Activated T-helper 2 cell treated with anti-CD3 and anti-CD28 coated beads, Interferon-gamma antibody, Interleukin-2, Interleukin-4, amounts not matched to agents 10 μg/mL and 5 μg/mL and 100 μg/mL, durations not matched to agents 14 hours and 24 hours and 36 hours (primary cell): Measurements from ENCODE around the gene RNF224. TPM values are rescaled to one million over a fixed set of nuclear protein-coding genes. Genes with fewer than 3 reads are reported as not detected.

Experiments
- DNase-seq: peaks from one replicate; pipeline ENCODE4 v3.0.0; 2021; ENCODE audit warnings: low spot score
- H3K27ac Mint-ChIP-seq: one replicate; pipeline ENCODE4 v1.8.0; 2021; ENCODE audit warnings: mixed read lengths
- H3K27me3 Mint-ChIP-seq: one replicate; pipeline ENCODE4 v1.8.0; 2021; ENCODE audit warnings: low read depth, mixed read lengths
- H3K36me3 Mint-ChIP-seq: one replicate; pipeline ENCODE4 v1.8.0; 2021; ENCODE audit warnings: low read depth, mixed read lengths
- H3K4me1 Mint-ChIP-seq: one replicate; pipeline ENCODE4 v1.8.0; 2021; ENCODE audit warnings: low read depth, mixed read lengths
- H3K4me3 Mint-ChIP-seq: one replicate; pipeline ENCODE4 v1.8.0; 2021; ENCODE audit warnings: low read depth, mild to moderate bottlenecking, moderate library complexity, mixed read lengths
- H3K9me3 Mint-ChIP-seq: one replicate; pipeline ENCODE4 v1.8.0; 2021; ENCODE audit warnings: mixed read lengths
- intact Hi-C: fragments of 100-400 bp; cut with micrococcal nuclease; formaldehyde crosslinking; loops from one replicate; pipeline ENCODE4 v1.15.1; 2023
- total RNA-seq: library from RNA; stranded (reverse); gene quantifications from 2 replicates; pipeline ENCODE4 v1.2.3, GENCODE V29; 2022

The RNF224 gene
- total RNA-seq, 1 donor from 2014 or later: not detected

- Mint-ChIP-seq H3K4me3 (no peak overlapping the region), H3K4me1 (peaks cover 5% of the 10 kb centered on the region), H3K36me3 (no peaks in the 10 kb centered on the region), H3K27ac (no peak overlapping the region), H3K9me3 (no peaks in the 10 kb centered on the region), H3K27me3 (no peaks in the 10 kb centered on the region)
- DNase-seq: no peak
- intact Hi-C loops: no loop called here
Measured at GRCh38 chr9:137228968-137229896, 1.9 kb downstream of the RNF224 start.

GRCh38 chr9:137229903-137230704 is 2.8 kb downstream of the RNF224 start:
- peaks cover under 1% of the 10 kb centered on the region for H3K27me3 Mint-ChIP-seq
- peaks cover 5% of the 10 kb centered on the region for H3K4me1 Mint-ChIP-seq
- no peak overlapping the region for H3K4me3 Mint-ChIP-seq
- H3K36me3 Mint-ChIP-seq: no peaks in the 10 kb centered on the region
- H3K27ac Mint-ChIP-seq: no peak overlapping the region
- no peak for DNase-seq
- no peaks in the 10 kb centered on the region for H3K9me3 Mint-ChIP-seq
- intact Hi-C loops: no loop called here

- no peaks in the 10 kb centered on the region for H3K36me3 Mint-ChIP-seq
- H3K27ac Mint-ChIP-seq: no peak within 1 kb of the TSS
- intact Hi-C loops: no loop called here
- no peak for DNase-seq
- H3K9me3 Mint-ChIP-seq: no peaks in the 10 kb centered on the region
- H3K27me3 Mint-ChIP-seq: peaks cover 3% of the 10 kb centered on the region
- H3K4me3 Mint-ChIP-seq: no peak within 1 kb of the TSS
- peaks cover 2% of the 10 kb centered on the region for H3K4me1 Mint-ChIP-seq
Measured at GRCh38 chr9:137230705-137231371, 3.5 kb downstream of the RNF224 start, which contains the start of gene SLC34A3. Gene SLC34A3, plus strand, starts transcription at chr9:137230901. Its CDS starts 802 bp downstream, at chr9:137231703.

- Mint-ChIP-seq H3K4me3 (no peak overlapping the region), H3K27me3 (peaks cover 3% of the 10 kb centered on the region), H3K4me1 (peaks cover 2% of the 10 kb centered on the region), H3K27ac (no peak overlapping the region), H3K9me3 (no peaks in the 10 kb centered on the region), H3K36me3 (no peaks in the 10 kb centered on the region)
- intact Hi-C loops: no loop called here
- no peak for DNase-seq
Measured at GRCh38 chr9:137231372-137232039, 4.2 kb downstream of the RNF224 start.

- H3K36me3 Mint-ChIP-seq: no peaks in the 10 kb centered on the region
- H3K27ac Mint-ChIP-seq: no peak overlapping the region
- DNase-seq: no peak
- H3K4me3 Mint-ChIP-seq: no peak overlapping the region
- H3K27me3 Mint-ChIP-seq: peaks cover 3% of the 10 kb centered on the region
- no peaks in the 10 kb centered on the region for H3K9me3 Mint-ChIP-seq
- peaks cover 2% of the 10 kb centered on the region for H3K4me1 Mint-ChIP-seq
- intact Hi-C loops: no loop called here
Measured at GRCh38 chr9:137232101-137232500, 4.8 kb downstream of the RNF224 start.

- H3K27me3 Mint-ChIP-seq: peaks cover 3% of the 10 kb centered on the region
- H3K4me1 Mint-ChIP-seq: peaks cover 2% of the 10 kb centered on the region
- no peak overlapping the region for H3K27ac Mint-ChIP-seq
- no peaks in the 10 kb centered on the region for H3K9me3 Mint-ChIP-seq
- H3K36me3 Mint-ChIP-seq: no peaks in the 10 kb centered on the region
- intact Hi-C loops: no loop called here
- no peak for DNase-seq
- no peak overlapping the region for H3K4me3 Mint-ChIP-seq
Measured at GRCh38 chr9:137232510-137232909, 5.2 kb downstream of the RNF224 start.

- DNase-seq: no peak
- H3K4me3 Mint-ChIP-seq: no peak overlapping the region
- H3K27me3 Mint-ChIP-seq: peaks cover 3% of the 10 kb centered on the region
- intact Hi-C loops: no loop called here
- H3K27ac Mint-ChIP-seq: no peak overlapping the region
- H3K9me3 Mint-ChIP-seq: no peaks in the 10 kb centered on the region
- H3K4me1 Mint-ChIP-seq: no peaks in the 10 kb centered on the region
- no peaks in the 10 kb centered on the region for H3K36me3 Mint-ChIP-seq
Measured at GRCh38 chr9:137233143-137233980, 6.1 kb downstream of the RNF224 start.

GRCh38 chr9:137234055-137234697 is 6.9 kb downstream of the RNF224 start:
- intact Hi-C loops: no loop called here
- Mint-ChIP-seq H3K27me3 (peaks cover 3% of the 10 kb centered on the region), H3K9me3 (no peaks in the 10 kb centered on the region), H3K36me3 (no peaks in the 10 kb centered on the region), H3K27ac (no peak overlapping the region), H3K4me3 (no peak overlapping the region), H3K4me1 (peaks cover 4% of the 10 kb centered on the region)
- DNase-seq: no peak

- intact Hi-C loops: loop anchor here (5.0 kb wide), 3 partner anchors 48 to 188 kb away; partner anchors contain the start of genes ANAPC2, MAN1B1, NPDC1 and SSNA1
- H3K4me3 Mint-ChIP-seq: no peak overlapping the region
- DNase-seq: no peak
- H3K9me3 Mint-ChIP-seq: no peaks in the 10 kb centered on the region
- no peaks in the 10 kb centered on the region for H3K36me3 Mint-ChIP-seq
- H3K4me1 Mint-ChIP-seq: peaks cover 4% of the 10 kb centered on the region
- H3K27me3 Mint-ChIP-seq: peaks cover 3% of the 10 kb centered on the region
- H3K27ac Mint-ChIP-seq: no peak overlapping the region
Measured at GRCh38 chr9:137234758-137235423, 7.6 kb downstream of the RNF224 start.

- no peak overlapping the region for H3K4me3 Mint-ChIP-seq
- intact Hi-C loops: loop anchor here (5.0 kb wide), 3 partner anchors 48 to 188 kb away; partner anchors contain the start of genes ANAPC2, MAN1B1, NPDC1 and SSNA1
- H3K36me3 Mint-ChIP-seq: no peaks in the 10 kb centered on the region
- H3K4me1 Mint-ChIP-seq: peaks cover 4% of the 10 kb centered on the region
- H3K27ac Mint-ChIP-seq: no peak overlapping the region
- H3K27me3 Mint-ChIP-seq: peaks cover 3% of the 10 kb centered on the region
- H3K9me3 Mint-ChIP-seq: no peaks in the 10 kb centered on the region
- DNase-seq: no peak
Measured at GRCh38 chr9:137235424-137236237, 8.3 kb downstream of the RNF224 start.
